Suprapubic skin (tissue), 3 donors: ENCODE data around the gene SFTPB.

Experiments used
- EP300 ChIP-seq: sonication (generic); formaldehyde crosslinking; IDR thresholded peaks from one replicate; pipeline ENCODE4 v1.6.1; 2017; ENCODE audit warnings: antibody characterized with exemption
- TF ChIP-seq, protein P1 (sequence below), 2 donors: fragments of 200-600 bp in 1 of 2; fragments of 450-650 bp in 1 of 2; sonication (generic) in 1 of 2; IDR thresholded peaks; one replicate each; pipeline ENCODE4 v1.5.1; 2016 to 2019; ENCODE audit warnings: antibody characterized with exemption in 2 of 2, mild to moderate bottlenecking in 1 of 2, moderate library complexity in 1 of 2

DNA sequence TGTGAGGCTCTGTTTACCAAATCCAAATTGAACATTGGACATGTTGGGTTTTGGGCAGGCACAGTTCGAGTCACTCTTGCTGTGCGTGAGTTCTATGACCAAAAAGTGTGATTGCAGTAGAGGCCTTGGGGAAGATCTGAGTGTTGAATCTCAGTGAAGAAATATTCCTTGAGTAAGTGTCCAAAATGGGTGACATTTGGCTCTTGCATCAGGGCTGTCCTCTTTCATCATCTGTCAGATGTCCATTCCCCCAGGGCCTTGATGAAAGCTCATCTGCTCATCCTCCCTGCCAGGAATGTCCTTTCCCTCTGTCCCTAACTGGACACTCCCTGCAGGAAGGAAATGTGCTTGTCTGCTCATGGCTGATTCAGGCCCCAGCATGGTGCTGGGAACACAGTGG, 6.4 kb upstream of the SFTPB start:
- TF ChIP-seq, protein P1, sequence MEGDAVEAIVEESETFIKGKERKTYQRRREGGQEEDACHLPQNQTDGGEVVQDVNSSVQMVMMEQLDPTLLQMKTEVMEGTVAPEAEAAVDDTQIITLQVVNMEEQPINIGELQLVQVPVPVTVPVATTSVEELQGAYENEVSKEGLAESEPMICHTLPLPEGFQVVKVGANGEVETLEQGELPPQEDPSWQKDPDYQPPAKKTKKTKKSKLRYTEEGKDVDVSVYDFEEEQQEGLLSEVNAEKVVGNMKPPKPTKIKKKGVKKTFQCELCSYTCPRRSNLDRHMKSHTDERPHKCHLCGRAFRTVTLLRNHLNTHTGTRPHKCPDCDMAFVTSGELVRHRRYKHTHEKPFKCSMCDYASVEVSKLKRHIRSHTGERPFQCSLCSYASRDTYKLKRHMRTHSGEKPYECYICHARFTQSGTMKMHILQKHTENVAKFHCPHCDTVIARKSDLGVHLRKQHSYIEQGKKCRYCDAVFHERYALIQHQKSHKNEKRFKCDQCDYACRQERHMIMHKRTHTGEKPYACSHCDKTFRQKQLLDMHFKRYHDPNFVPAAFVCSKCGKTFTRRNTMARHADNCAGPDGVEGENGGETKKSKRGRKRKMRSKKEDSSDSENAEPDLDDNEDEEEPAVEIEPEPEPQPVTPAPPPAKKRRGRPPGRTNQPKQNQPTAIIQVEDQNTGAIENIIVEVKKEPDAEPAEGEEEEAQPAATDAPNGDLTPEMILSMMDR (IDR thresholded peaks at IDR 0.05): no peak
- no peak for TF ChIP-seq EP300
